H1 (cell line): Measurements from ENCODE around the gene AMPD3. TPM values are rescaled to one million over a fixed set of nuclear protein-coding genes. Genes with fewer than 3 reads are reported as not detected.

Experiments used
- CTCF ChIA-PET: fragments of 300-600 bp; sonication (Branson Sonifier 250); formaldehyde crosslinking; loops from one replicate; lab custom pipeline; 2021; ENCODE audit not compliant: partially characterized antibody; lab: Charles Lee
- POLR2A ChIA-PET: fragments of 300-600 bp; sonication (Branson Sonifier 250); formaldehyde crosslinking; loops from one replicate; lab custom pipeline; 2021; ENCODE audit warnings: inconsistent platforms; ENCODE audit not compliant: partially characterized antibody; lab: Charles Lee
- DNase-seq, 2 experiments: peaks; one replicate each; pipeline versions ENCODE4 v3.0.0 to v3.0.0-alpha.2; 2010 to 2022; ENCODE audit warnings: low spot score in 2 of 2, low read depth in 1 of 2, mixed read lengths in 1 of 2
- FAIRE-seq: peaks from 2 replicates; lab custom pipeline; 2011; peaks lifted over from hg19 to GRCh38; lab: Jason Lieb, UNC
- H2AFZ ChIP-seq: 2 replicates; pipeline ENCODE4 v1.8.1; 2012; ENCODE audit warnings: low read length, inconsistent platforms
- H2AK5ac ChIP-seq: 2 replicates; pipeline ENCODE4 v1.6.1; 2013; ENCODE audit warnings: low read depth, low read length
- H2BK120ac ChIP-seq: replicated peaks from 2 replicates; pipeline ENCODE3; 2013; ENCODE audit warnings: low read depth, low read length, inconsistent platforms
- H2BK12ac ChIP-seq: 2 replicates; pipeline ENCODE4 v1.6.1; 2013; ENCODE audit warnings: low read depth, low read length
- H2BK15ac ChIP-seq: 2 replicates; pipeline ENCODE4 v1.6.1; 2013; ENCODE audit warnings: low read length
- H2BK20ac ChIP-seq: 2 replicates; pipeline ENCODE4 v1.6.1; 2013; ENCODE audit warnings: low read length
- H2BK5ac ChIP-seq: 2 replicates; pipeline ENCODE4 v1.6.1; 2013; ENCODE audit warnings: low read depth, low read length
- H3K14ac ChIP-seq: 2 replicates; pipeline ENCODE4 v1.6.1; 2013; ENCODE audit warnings: inconsistent platforms; ENCODE audit not compliant: insufficient read length
- H3K18ac ChIP-seq: 2 replicates; pipeline ENCODE4 v1.6.1; 2013; ENCODE audit warnings: low read length; ENCODE audit errors: extremely low read depth
- H3K23ac ChIP-seq: 2 replicates; pipeline ENCODE4 v1.6.1; 2013; ENCODE audit warnings: inconsistent platforms; ENCODE audit not compliant: insufficient read length
- H3K23me2 ChIP-seq: 2 replicates; pipeline ENCODE4 v1.6.1; 2013; ENCODE audit warnings: low read depth, low read length
- H3K27ac ChIP-seq: 2 replicates; pipeline ENCODE4 v1.6.1; 2011; ENCODE audit warnings: low read depth, low read length, inconsistent platforms
- H3K27me3 ChIP-seq, 4 experiments: replicated peaks in 1 of 4; 1 replicate in 1 of 4; 2 replicates in 3 of 4; pipeline versions ENCODE4 v1.6.1 to v1.8.1; 2011 to 2013; ENCODE audit warnings: low read length in 3 of 4, mild to moderate bottlenecking in 3 of 4, inconsistent platforms in 2 of 4, mixed read lengths in 2 of 4, moderate library complexity in 1 of 4; ENCODE audit not compliant: control insufficient read depth in 3 of 4, insufficient read depth in 3 of 4; ENCODE audit errors: extremely low read depth in 1 of 4
- H3K36me3 ChIP-seq, 4 experiments: 2 replicates each; pipeline versions ENCODE4 v1.6.1 to v1.8.1; 2011 to 2013; ENCODE audit warnings: mild to moderate bottlenecking in 4 of 4, low read length in 3 of 4, moderate library complexity in 2 of 4, control low read depth in 1 of 4, inconsistent platforms in 1 of 4; ENCODE audit not compliant: insufficient read depth in 4 of 4, control insufficient read depth in 2 of 4
- H3K4ac ChIP-seq: replicated peaks from 2 replicates; pipeline ENCODE3; 2013; ENCODE audit warnings: low read length, low read depth, mixed read lengths, inconsistent platforms; ENCODE audit not compliant: insufficient read length
- H3K4me1 ChIP-seq, 4 experiments: replicated peaks in 1 of 4; 1 replicate in 1 of 4; 2 replicates in 3 of 4; pipeline versions ENCODE4 v1.6.1 to v1.8.1; 2011 to 2013; ENCODE audit warnings: low read length in 3 of 4, inconsistent platforms in 2 of 4, mixed read lengths in 1 of 4; ENCODE audit not compliant: insufficient read depth in 4 of 4, control insufficient read depth in 3 of 4
- H3K4me2 ChIP-seq, 2 experiments: 2 replicates each; pipeline versions ENCODE4 v1.6.1 to v1.8.1; 2011 to 2013; ENCODE audit warnings: low read depth in 2 of 2, low read length in 2 of 2, control low read depth in 1 of 2, inconsistent platforms in 1 of 2, mild to moderate bottlenecking in 1 of 2; ENCODE audit not compliant: insufficient read depth in 1 of 2
- H3K4me3 ChIP-seq, 4 experiments: fragments of 200-600, 300-600 bp in 1 of 4; sonication (generic), shearing (Covaris generic), sonication (Bioruptor Twin) in 1 of 4; 2 replicates each; pipeline versions ENCODE4 v1.5.1 to v1.8.1; 2011 to 2016; ENCODE audit warnings: low read length in 4 of 4, low read depth in 3 of 4, control low read depth in 2 of 4, inconsistent platforms in 2 of 4, mild to moderate bottlenecking in 2 of 4, mixed read lengths in 1 of 4, moderate library complexity in 1 of 4; ENCODE audit not compliant: insufficient read depth in 2 of 4; ENCODE audit errors: extremely low read depth in 1 of 4
- H3K56ac ChIP-seq: replicated peaks from 2 replicates; pipeline ENCODE3; 2013; ENCODE audit warnings: low read depth, mild to moderate bottlenecking, mixed read lengths, low read length, inconsistent platforms; ENCODE audit not compliant: insufficient read length
- H3K79me1 ChIP-seq: 2 replicates; pipeline ENCODE4 v1.6.1; 2013; ENCODE audit warnings: low read depth, low read length, control low read depth
- H3K79me2 ChIP-seq, 2 experiments: 2 replicates each; pipeline versions ENCODE4 v1.6.1 to v1.8.1; 2012 to 2013; ENCODE audit warnings: low read length in 2 of 2, mild to moderate bottlenecking in 2 of 2, inconsistent platforms in 1 of 2; ENCODE audit not compliant: insufficient read depth in 2 of 2, control insufficient read depth in 1 of 2
- H3K9ac ChIP-seq, 4 experiments: replicated peaks in 1 of 4; 1 replicate in 1 of 4; 2 replicates in 3 of 4; pipeline versions ENCODE4 v1.6.1 to v1.8.1; 2011 to 2013; ENCODE audit warnings: low read depth in 3 of 4, low read length in 3 of 4, control low read depth in 2 of 4, mild to moderate bottlenecking in 2 of 4, moderate library complexity in 2 of 4, inconsistent platforms in 1 of 4; ENCODE audit errors: extremely low read depth in 1 of 4
- H3K9me3 ChIP-seq, 2 experiments: 2 replicates each; pipeline versions ENCODE4 v1.6.1 to v1.8.1; 2012 to 2013; ENCODE audit warnings: mild to moderate bottlenecking in 2 of 2, moderate library complexity in 2 of 2, control low read depth in 1 of 2, inconsistent platforms in 1 of 2, low read depth in 1 of 2, low read length in 1 of 2, mixed read lengths in 1 of 2; ENCODE audit not compliant: insufficient read depth in 2 of 2
- H4K20me1 ChIP-seq, 2 experiments: replicated peaks in 1 of 2; 2 replicates each; pipeline versions ENCODE3 to v1.8.1; 2011 to 2013; ENCODE audit warnings: inconsistent platforms in 2 of 2, low read length in 2 of 2, mild to moderate bottlenecking in 1 of 2; ENCODE audit not compliant: insufficient read depth in 2 of 2, control insufficient read depth in 1 of 2
- H4K5ac ChIP-seq: 2 replicates; pipeline ENCODE4 v1.6.1; 2013; ENCODE audit warnings: low read length, low read depth, mixed read lengths, inconsistent platforms; ENCODE audit not compliant: insufficient read length
- H4K8ac ChIP-seq: 2 replicates; pipeline ENCODE4 v1.8.0; 2013; ENCODE audit warnings: mild to moderate bottlenecking, moderate library complexity, low read length, inconsistent platforms; ENCODE audit not compliant: insufficient read depth; ENCODE audit errors: extremely low read depth
- H4K91ac ChIP-seq: replicated peaks from 2 replicates; pipeline ENCODE3; 2013; ENCODE audit warnings: low read length, mixed read lengths, inconsistent platforms; ENCODE audit not compliant: insufficient read length
- BACH1 ChIP-seq: IDR thresholded peaks from 2 replicates; pipeline ENCODE4 v1.6.1; 2012; ENCODE audit warnings: low read length, improper control_type of control experiment
- CHD1 ChIP-seq: IDR thresholded peaks from 2 replicates; pipeline ENCODE4 v1.6.1; 2012; ENCODE audit warnings: low read depth, low read length, improper control_type of control experiment
- EZH2 ChIP-seq: fragments of 200-600 bp; sonication (generic); IDR thresholded peaks from 2 replicates; pipeline ENCODE4 v1.7.1; 2012; ENCODE audit warnings: low read depth, mild to moderate bottlenecking, moderate library complexity, low read length, inconsistent platforms; ENCODE audit not compliant: severe bottlenecking
- HDAC2 ChIP-seq, 2 experiments: fragments of 300-600 bp in 1 of 2; sonication (generic) in 1 of 2; IDR thresholded peaks; 2 replicates each; pipeline ENCODE4 v1.6.1; 2011 to 2012; ENCODE audit warnings: low read depth in 2 of 2, low read length in 2 of 2, mild to moderate bottlenecking in 2 of 2, moderate library complexity in 2 of 2, borderline replicate concordance in 1 of 2, inconsistent platforms in 1 of 2
- MAFK ChIP-seq: IDR thresholded peaks from 2 replicates; pipeline ENCODE4 v1.6.1; 2012; ENCODE audit warnings: low read depth, mild to moderate bottlenecking, improper control_type of control experiment, low read length
- NANOG ChIP-seq: IDR thresholded peaks from 2 replicates; pipeline ENCODE4 v1.6.1; 2011; ENCODE audit warnings: low read length, low read depth, mild to moderate bottlenecking, inconsistent platforms; ENCODE audit not compliant: insufficient read depth, poor library complexity, severe bottlenecking
- POLR2AphosphoS5 ChIP-seq: IDR thresholded peaks from 2 replicates; pipeline ENCODE4 v1.6.1; 2011; ENCODE audit warnings: low read depth, low read length
- RFX5 ChIP-seq: IDR thresholded peaks from 2 replicates; pipeline ENCODE4 v1.6.1; 2011; ENCODE audit warnings: low read depth, low read length, improper control_type of control experiment, borderline replicate concordance
- SIX5 ChIP-seq: IDR thresholded peaks from 2 replicates; pipeline ENCODE4 v1.6.1; 2011; ENCODE audit warnings: mild to moderate bottlenecking, low read depth, low read length
- SP4 ChIP-seq: IDR thresholded peaks from 2 replicates; pipeline ENCODE4 v1.6.1; 2012; ENCODE audit warnings: low read length, inconsistent platforms
- TAF7 ChIP-seq: optimal IDR thresholded peaks from 2 replicates; pipeline ENCODE3; 2011; ENCODE audit warnings: low read depth, mild to moderate bottlenecking, inconsistent platforms, low read length, moderate library complexity, borderline replicate concordance
- TBP ChIP-seq: IDR thresholded peaks from 2 replicates; pipeline ENCODE4 v1.6.1; 2011; ENCODE audit warnings: low read depth, low read length, improper control_type of control experiment
- TCF12 ChIP-seq: IDR thresholded peaks from 2 replicates; pipeline ENCODE4 v1.6.1; 2011; ENCODE audit warnings: low read depth, mild to moderate bottlenecking, low read length
- TEAD4 ChIP-seq: IDR thresholded peaks from 2 replicates; pipeline ENCODE4 v1.6.1; 2012; ENCODE audit warnings: low read depth, low read length, inconsistent platforms, mixed read lengths
- WGBS, 2 experiments: shearing (Covaris generic) in 1 of 2; methylation state at CpG; one replicate each; pipeline versions ENCODE4 v1.1.6 to v1.1.7; 2013 to 2015; ENCODE audit warnings: low lambda C conversion rate in 2 of 2, mixed read lengths in 2 of 2, inconsistent platforms in 1 of 2, low coverage in 1 of 2, missing lambda C conversion rate in 1 of 2; ENCODE audit not compliant: insufficient replicate concordance in 2 of 2, insufficient coverage in 1 of 2, insufficient read length in 1 of 2; ENCODE audit errors: extremely low coverage in 1 of 2, missing lambda C conversion rate in 1 of 2; 5-methylcytosine and 5-hydroxymethylcytosine counted together
- polyA plus RNA-seq, 7 experiments: library from polyadenylated mRNA; depleted of rRNA in 3 of 7; stranded (reverse) in 5 of 7; unstranded in 2 of 7; fragments of >200 nt in 5 of 7; fragments of 200-250 nt in 2 of 7; gene quantifications; 1 replicate in 5 of 7; 2 replicates in 1 of 7; 4 replicates in 1 of 7; pipeline versions ENCODE4 v1.2.1 to v1.2.3, GENCODE V29; 2011 to 2013; ENCODE audit warnings: missing spikeins in 2 of 7, mixed read lengths in 2 of 7
- total RNA-seq: library from RNA; stranded (reverse); fragmentation: NEBNext Ultra II Directional; extraction: Animal tissue kit (Norgen Biotek cat#: 25700); gene quantifications from 2 replicates; pipeline ENCODE4 v1.2.1, GENCODE V29; 2021
- TF ChIP-seq, protein P1 (sequence below): IDR thresholded peaks from 2 replicates; pipeline ENCODE4 v1.6.1; 2012; ENCODE audit warnings: inconsistent platforms

AMPD3 gene
- total and polyA plus RNA-seq, 2 of the 8 experiments (the other 6 are each of a cell fraction or from before 2014, with no cell fraction given): 4.0 to 6.3 TPM

DNA sequence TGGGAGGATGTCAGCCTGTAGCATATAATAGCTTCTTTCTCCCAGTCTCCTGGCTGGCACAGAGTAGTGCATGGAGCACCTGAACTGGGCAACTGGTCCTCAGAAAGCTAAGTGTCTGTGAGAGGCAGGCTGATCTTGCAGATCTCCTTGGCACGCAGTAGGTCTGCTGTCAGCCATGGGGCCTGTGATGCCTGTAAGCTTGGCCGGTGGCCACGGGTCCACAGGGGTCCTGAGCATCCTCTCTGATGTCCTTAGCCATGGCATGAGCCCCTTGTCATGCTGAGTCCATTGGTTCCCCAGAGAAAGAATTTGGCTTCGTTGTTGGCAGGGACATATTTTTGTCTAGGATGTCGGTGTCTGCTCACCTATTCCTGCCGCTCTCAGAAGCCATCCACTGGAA is 25.0 kb downstream of the AMPD3 start:
- Histone ChIP-seq H3K4ac (no peak overlapping the region), H4K8ac (no peak overlapping the region), H2BK120ac (no peak overlapping the region), H3K23ac (no peak overlapping the region), H3K18ac (no peak overlapping the region), H2AK5ac (no peak overlapping the region), H4K5ac (no peak overlapping the region), H4K20me1 (peaks cover 0 to 2% of the 10 kb centered on the region in 2 experiments), H3K56ac (no peak overlapping the region), H2AFZ (no peak overlapping the region), H3K23me2 (no peaks in the 10 kb centered on the region), H3K79me1 (no peaks in the 10 kb centered on the region), H2BK12ac (no peak overlapping the region), H3K4me1 (no peaks in the 10 kb centered on the region), H3K27ac (no peak overlapping the region), H3K9ac (no peak overlapping the region), H3K9me3 (no peaks in the 10 kb centered on the region), H2BK5ac (no peak overlapping the region), H3K27me3 (no peaks in the 10 kb centered on the region), H3K79me2 (no peaks in the 10 kb centered on the region), H3K4me2 (no peak overlapping the region), H3K4me3 (no peak overlapping the region), H3K14ac (no peak overlapping the region), H2BK15ac (no peak overlapping the region), H2BK20ac (no peak overlapping the region), H4K91ac (no peak overlapping the region), H3K36me3 (no peaks in the 10 kb centered on the region)
- CTCF ChIA-PET: interaction anchor here (1.9 to 2.3 kb wide), 2 partner anchors 18 to 28 kb away, joined by 5 to 8 read pairs; no protein-coding TSS in a partner anchor
- DNase-seq (no peak), FAIRE-seq (no peak)
- 94% methylated on average over 6 of the region's 6 CpGs; no CpG with 5 or more reads in 1 of the 2 experiments for WGBS, 2 experiments
- POLR2A ChIA-PET: no interaction called here
- TF ChIP-seq TAF7 (no peak), EZH2 (no peak), TCF12 (no peak), BACH1 (no peak), MAFK (no peak), POLR2AphosphoS5 (no peak), TBP (no peak), HDAC2 (IDR thresholded peaks at IDR 0.05; ENCODE audit: borderline replicate concordance in 1 of 2, low read depth in 2 of 2, low read length in 2 of 2) (no peak), NANOG (no peak), SP4 (no peak), CHD1 (no peak), SIX5 (no peak), RFX5 (no peak), TEAD4 (no peak)
- TF ChIP-seq, protein P1, sequence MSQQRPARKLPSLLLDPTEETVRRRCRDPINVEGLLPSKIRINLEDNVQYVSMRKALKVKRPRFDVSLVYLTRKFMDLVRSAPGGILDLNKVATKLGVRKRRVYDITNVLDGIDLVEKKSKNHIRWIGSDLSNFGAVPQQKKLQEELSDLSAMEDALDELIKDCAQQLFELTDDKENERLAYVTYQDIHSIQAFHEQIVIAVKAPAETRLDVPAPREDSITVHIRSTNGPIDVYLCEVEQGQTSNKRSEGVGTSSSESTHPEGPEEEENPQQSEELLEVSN: no peak
